Activated CD8-positive, alpha-beta memory T cell treated with anti-CD3 and anti-CD28 coated beads, Interleukin-2, amount 50 U/mL, for 1 hour (primary cell): ENCODE measurements around the gene TIGIT.
"Not testable (repeated sequence)": the region's sequence is repeated elsewhere in the genome, so short reads cannot be mapped to it uniquely, and the experiment has no call there.

Experiments used
- DNase-seq: peaks from one replicate; pipeline ENCODE4 v3.0.0-alpha.2; 2020; ENCODE audit errors: extremely low read depth

The TIGIT gene

DNA sequence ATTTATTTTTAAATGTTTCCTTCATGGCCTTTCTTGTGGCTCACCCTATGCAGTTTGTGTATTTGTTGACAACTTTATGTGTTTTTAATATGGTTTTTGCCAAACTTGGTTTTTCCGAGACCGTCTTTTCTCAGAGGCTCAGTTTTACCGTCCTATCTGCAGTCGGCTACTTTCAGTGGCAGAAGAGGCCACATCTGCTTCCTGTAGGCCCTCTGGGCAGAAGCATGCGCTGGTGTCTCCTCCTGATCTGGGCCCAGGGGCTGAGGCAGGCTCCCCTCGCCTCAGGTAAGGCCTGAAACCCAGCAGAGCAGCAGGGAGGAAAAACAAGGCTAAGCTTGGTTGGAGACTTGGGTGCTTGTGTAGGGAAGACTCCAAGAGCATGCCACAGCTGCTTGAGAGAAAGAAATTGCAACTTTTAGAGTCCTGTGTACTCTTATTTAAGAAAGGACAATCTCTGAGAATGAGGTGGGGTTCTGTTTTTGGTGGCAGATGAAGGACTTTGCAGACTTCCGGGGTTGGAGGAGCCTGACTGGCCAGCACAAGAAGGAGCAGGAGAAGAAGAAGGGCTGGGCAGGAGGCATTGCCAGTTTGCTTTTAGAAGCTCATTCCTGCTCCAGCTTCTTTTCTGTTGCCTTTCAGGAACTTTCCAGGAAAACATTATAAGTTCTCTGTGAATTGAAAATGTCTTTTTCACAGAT is at the start of gene TIGIT:
TSS of gene TIGIT (plus strand) at position 191 of the 698 bp plus-strand sequence. CDS start at position 225, 34 bp downstream.
- DNase-seq: no peak

DNA sequence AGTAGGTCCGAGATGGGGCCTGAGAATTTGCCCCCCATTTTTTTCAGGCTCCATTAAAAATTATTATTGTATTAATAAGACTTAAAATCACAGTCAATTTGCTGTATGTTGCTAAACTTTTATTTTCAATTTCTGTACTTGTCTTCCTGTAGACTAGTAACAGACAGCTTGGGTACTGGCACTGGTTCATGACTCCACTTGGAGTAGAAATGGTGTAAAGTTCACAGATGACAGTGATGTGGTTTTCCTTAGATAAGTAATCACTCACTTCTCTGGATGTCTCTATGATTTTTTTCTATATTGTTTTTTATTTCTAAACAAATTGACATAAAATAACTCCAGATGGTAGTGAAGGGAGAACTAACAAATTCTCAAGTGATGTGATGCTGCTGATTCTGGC is 40.9 kb upstream of the TIGIT start:
- DNase-seq: no peak

DNA sequence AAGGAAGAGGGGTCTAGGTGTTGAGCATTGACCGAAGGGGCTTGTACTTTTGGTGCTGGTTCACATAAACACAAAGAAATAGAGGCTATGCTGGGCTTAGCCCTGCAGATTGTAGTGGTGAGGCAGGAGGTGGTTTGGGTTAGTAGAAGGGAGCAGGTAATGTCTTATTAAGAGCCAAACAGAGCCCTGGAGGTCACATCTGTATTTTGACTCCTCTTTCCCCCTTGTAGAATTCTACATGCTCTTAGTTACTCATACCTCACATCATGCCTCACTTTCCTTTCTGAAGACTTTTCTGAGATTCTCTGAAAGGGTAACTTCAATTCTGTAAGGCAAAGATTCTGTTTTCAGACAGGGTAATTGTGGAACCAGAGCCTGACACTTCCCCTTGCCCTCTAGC is 40.3 kb upstream of the TIGIT start:
- no peak for DNase-seq

DNA sequence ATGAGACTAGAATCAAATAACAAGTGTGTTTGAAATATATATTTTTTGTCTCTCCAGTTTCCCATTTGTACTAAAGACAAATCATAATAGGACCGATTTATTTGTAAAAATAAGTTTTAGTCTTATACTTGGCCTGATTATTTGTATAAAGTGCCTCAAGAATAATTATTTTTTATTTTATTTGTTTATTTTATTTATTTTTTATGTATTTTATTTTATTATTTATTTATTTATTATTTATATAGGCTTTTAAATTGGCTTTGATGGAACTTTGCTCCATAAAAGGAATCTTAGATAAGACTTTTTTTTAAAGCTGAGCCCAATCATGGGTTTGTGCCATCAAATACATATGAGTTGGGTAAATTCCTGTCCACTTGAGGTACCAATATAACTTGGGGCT is 34.3 kb upstream of the TIGIT start:
- DNase-seq: no peak

DNA sequence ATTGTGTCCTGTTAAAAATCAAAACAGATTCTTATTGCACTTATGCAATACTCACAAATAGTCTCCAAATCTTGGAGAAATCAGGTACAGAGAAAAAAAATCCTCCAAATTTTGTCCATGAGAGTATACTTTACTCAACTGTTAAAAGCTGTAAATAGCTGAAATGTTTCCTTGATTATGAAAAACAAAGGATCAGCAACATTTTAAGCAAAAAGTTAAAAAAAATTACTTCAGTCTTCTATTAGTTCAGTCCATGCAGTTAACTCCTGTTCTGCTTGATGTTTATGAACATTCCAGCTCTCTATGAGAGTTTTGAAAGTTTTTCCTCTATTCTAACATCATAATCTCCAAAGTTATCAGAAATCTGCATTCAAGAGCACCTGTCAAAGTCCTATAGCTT is 33.7 kb upstream of the TIGIT start:
- no peak for DNase-seq

DNA sequence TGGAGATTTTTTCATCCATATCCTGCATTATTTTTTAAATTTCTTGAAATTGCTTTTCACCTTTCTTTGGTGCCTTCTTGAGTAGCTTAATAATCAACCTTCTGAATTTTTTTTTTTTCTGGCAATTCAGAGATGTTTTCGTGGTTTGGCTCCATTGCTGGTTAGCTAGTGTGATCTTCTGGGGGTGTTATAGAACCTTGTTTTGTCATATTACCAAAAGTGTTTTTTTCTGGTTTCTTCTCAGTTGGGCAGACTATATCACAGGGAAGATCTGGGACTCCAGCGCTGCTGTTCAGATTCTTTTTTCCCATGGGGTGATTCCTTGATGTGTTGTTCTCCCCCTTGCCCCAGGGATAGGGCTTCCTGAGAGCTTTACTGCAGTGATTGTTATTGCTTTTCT is 23.8 kb upstream of the TIGIT start:
- no peak for DNase-seq

DNA sequence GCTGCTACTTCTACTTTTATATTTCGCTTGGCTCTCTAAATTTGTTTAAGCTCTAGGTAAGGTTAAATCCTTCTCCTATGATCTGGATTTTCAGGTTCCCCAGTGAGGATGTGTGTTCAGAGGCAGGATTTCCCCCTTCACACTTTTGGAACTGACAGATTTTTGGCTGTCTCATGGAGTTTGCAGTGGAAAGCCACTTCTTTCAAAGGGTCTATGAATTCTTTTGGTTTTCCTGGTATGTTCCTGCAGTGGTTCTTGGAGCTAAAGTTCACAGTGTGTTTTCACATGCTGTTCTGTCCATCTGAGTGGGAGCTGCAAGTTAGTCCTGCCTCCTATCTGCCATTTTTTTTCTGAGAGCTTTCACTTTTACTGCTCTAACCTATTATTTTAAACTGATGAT is 21.6 kb upstream of the TIGIT start:
- DNase-seq: no peak

DNA sequence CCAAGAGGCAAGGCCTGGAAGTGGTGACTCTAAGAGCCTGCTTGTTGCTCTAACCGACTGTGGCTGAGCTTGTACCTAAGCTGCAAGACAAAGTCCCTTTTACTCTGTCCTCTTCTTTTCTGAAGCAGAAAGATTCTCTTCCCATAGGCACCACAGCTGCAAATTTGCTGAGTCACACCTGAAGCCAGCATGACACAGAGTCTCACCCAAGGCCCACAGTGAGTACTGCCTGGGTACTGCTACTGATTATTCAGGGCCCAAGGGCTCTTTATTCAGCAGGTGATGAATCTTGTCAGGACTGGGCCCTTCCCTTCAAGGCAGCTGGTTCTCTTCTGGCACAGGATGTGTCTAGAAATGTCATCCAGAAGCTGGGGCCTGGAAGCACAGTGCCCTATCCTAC is 18.9 kb upstream of the TIGIT start:
- DNase-seq: no peak

DNA sequence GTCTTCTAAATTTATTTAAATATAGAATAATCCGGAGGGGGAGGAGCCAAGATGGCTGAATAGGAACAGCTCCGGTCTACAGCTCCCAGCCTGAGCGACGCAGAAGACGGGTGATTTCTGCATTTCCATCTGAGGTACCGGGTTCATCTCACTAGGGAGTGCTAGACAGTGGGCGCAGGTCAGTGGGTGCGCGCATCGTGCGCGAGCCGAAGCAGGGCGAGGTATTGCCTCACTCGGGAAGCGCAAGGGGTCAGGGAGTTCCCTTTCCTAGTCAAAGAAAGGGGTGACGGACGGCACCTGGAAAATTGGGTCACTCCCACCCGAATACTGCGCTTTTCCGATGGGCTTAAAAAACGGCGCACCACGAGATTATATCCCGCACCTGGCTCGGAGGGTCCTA is 17.0 kb upstream of the TIGIT start:
- not testable (repeated sequence) for DNase-seq

DNA sequence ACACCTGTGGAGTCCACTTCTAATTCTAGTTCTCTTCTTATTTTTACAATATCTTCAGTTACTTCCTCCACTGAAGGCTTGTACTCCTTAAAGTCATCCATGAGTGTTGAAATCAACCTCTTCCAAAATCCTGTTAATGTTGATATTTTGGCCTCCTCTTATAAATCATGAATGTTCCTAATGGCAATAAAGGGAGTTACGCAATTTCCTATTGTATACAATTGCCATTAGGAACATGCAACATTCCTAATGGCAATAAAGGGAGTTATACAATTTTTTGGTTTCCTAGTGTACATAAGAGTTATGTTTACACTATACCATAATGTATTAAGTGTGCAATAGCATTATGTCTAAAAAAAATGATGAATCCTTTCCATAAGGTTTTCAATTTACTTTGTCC is 9.2 kb upstream of the TIGIT start:
- no peak for DNase-seq

DNA sequence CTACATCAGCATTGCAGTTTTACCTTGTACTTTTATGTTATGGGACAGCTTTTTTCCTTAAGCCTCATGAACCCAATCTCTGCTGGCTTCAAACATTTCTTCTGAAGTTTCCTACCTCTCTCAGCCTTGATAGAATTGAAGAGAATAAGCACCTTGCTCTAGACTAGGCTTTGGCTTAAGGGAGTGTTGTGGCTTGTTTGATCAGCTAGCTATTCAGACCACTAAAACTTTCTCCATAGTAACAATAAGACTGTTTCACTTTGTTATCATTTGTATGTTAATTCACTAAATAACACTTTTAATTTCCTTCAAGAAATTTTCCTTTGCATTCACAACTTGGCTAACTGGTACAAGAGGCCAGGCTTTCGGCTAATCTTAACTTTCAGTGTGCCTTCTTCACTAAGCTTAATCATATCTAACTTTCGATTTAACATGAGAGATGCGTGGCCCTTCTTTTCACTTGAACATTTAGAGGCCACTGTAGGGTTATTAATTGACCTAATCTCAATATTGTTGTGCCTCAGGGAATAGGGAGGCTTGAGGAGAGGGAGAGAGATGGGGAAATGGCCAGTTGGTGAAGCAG is 8.1 kb upstream of the TIGIT start:
- DNase-seq: no peak

DNA sequence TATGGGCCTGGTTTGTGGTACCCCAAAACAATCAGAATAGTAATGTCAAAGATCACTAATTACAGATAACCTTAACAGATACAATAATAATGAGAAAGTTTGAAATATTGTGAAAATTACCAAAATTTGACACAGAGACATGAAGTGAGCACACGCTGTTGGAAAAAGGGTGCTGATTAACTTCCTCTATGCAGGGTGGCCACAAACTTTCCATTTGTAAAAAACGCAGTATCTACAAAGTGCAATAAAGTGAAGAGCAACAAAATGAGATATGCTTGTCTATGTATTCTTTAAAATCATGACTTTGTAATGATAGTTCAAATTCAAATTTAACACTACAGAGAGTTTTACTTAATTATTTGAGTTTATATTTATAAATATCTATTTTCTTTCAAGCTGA is 7.6 kb upstream of the TIGIT start:
- DNase-seq: no peak

DNA sequence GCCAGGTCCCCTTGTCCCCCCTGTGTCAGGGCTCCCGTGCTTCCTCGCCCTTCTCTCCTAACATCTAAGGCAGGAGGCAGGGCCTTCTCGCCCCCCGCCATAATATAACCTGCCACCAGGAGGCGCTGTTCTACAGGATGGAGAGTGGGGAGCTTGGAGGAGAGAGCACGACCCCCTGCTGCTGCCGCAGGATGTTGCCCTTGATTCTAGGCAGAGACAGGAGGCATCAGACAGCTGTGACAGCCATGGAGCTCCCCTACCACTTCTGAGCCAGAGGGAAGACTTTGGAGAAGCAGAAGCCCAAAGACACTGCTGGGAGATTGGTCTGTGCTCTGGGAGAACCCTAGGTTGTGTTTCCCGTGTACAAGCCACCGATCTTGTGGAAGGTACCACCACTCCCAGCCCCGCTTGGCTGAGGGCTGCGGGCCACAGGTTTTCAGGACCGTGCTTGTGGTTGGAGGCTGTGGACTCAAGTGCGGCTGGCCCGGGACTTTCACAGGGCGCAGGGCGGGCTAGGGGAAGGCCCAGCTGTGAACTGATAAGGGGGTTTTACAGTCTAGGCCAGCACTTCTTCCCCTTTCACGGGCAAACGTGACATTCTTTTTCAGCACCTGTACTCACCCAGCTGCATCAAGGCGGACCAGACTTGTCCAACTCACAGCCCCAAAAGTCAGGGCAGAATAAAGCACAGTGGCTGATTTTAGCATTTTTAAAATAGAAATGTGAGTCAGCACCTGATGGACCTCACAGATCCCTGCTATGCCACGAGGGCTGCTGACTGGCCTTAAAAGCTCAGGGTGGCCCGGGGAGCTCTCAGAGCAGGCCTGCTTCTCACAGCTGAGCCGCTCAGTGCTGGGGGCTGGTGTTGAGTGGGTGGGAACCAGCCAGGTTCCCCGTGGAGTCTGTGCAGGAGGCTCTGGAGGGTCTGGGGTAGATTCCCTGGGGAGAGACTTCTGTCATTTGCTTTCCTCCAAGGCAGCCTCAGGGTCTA is 2.6 kb upstream of the TIGIT start:
- peak; percentile 72 for DNase-seq

DNA sequence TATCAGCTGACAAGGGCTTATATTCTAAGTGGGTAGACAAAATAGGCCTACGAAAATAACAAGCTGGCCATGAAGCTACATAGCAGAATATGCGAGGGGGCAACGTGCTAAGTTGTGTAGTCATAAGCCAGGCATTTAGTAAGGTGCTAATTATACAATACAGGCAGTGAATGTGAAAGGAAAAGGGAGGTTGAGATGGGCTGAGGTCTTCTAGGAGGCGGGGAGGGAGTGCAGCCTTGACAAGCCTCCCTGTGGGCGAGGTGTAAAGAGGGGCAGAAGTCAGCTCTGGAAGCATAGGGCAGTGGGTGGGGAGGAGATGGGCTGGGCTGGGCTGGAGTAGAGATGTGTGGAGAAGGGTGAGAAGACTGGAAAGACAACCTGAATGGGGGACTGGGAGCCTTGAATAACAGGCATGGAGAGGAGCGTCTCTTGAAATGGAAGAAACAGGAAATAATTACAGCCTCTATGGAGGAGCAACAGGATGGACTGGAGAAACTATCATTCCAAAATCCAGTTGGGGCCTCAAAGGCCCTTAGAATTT is 1.2 kb downstream of the TIGIT start:
- no peak for DNase-seq

DNA sequence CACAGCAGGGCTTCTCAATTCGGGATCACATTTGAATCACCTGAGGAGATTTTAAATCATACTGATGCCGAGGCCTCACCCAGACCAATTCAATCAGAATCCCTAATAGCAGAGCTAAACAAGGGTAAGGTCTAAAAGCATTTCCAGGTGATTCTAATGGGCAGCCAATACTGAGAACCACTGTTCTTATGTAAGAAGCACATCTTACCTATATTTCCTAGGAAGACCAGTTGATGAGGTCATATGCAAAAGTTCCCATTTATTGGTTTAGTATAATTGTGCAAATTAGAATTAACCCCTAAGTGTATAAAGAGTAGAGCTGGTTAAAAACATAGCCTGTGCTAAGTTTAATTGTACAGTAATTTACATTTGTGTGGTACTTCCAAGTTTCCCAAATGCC is 2.1 kb downstream of the TIGIT start:
- no peak for DNase-seq

DNA sequence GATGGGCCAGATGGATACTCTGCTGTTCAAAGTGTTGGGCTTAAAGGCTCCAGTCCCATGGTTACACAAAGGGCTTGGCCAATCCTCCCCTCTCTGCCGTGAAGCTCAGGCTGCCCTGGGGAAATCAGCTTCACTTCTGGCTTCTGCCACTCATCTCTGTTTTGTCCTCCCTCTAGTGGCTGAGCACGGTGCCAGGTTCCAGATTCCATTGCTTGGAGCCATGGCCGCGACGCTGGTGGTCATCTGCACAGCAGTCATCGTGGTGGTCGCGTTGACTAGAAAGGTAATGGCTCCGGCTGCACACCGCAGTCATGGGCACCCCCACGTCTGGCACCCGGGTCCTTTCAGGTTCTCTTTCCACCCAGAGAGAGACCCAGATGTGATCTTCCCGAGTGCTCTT is 5.6 kb downstream of the TIGIT start:
- DNase-seq: no peak

DNA sequence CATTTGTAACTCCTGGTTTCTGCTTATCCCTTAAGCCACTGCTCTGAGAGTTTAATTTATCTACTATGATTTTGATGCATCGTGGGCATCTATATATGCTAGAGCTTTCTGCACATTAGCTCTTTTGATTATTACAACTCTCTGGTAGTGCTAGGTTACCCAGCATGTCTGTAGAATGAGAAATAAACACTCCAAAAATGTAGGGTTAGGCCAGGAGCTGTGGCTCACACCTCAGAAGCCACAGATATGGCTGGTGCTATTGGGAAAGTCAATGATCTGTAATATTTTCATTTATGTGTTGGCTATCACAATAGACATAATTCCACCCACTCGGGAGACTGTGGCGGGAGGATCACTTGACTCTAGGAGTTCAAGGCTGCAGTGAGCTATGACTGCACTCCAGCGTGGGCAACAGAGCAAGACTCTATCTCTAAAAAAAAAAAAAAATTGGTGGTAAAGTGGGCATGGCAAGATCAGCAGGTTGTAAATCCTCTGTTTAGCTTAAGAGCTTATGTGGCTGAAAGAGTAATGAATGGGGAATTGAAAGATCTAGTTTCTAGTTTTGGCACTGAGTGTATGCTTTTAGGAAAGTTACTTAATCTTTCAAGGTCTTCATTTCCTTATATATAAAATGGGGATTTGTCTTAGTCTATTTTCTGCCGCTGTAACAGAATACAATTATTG is 6.3 kb downstream of the TIGIT start:
- no peak for DNase-seq

DNA sequence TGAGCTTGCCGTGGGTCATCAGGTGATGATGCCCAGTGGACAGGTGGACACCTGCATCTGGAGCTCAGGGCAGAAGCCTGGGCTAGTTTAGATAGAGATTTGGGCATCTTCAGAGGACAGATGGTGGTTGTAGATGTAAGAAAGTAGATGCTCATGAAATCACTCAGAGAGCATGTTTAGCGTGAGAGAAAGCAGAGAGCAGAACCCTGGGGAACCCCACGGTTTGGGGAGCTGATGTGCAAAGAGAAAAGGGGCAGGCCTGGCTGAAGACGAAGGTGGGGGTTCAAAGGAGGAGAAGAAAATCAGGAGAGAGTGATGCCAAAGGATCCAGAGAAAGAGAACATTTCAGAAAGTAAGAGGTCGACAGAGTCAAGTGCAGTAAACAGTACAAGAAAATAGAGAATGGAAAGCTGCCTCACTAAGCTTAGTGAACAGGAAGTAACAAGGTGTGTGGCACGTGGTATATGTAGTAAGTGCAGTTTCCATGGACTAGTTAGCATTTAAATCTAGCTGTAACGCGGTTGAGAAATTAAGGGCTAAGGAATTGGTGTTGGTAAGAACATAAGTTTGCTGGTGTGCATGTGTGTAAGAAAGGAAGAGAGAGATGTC is 13.5 kb downstream of the TIGIT start:
- DNase-seq: no peak

DNA sequence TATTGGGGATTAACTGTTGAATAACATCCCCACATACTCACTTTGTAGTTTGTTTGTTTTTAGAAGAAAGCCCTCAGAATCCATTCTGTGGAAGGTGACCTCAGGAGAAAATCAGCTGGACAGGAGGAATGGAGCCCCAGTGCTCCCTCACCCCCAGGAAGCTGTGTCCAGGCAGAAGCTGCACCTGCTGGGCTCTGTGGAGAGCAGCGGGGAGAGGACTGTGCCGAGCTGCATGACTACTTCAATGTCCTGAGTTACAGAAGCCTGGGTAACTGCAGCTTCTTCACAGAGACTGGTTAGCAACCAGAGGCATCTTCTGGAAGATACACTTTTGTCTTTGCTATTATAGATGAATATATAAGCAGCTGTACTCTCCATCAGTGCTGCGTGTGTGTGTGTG is 14.0 kb downstream of the TIGIT start:
- no peak for DNase-seq

DNA sequence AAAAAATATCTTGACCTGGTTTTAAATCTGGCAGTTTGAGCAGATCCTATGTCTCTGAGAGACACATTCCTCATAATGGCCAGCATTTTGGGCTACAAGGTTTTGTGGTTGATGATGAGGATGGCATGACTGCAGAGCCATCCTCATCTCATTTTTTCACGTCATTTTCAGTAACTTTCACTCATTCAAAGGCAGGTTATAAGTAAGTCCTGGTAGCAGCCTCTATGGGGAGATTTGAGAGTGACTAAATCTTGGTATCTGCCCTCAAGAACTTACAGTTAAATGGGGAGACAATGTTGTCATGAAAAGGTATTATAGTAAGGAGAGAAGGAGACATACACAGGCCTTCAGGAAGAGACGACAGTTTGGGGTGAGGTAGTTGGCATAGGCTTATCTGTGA is 14.5 kb downstream of the TIGIT start:
- DNase-seq: no peak

DNA sequence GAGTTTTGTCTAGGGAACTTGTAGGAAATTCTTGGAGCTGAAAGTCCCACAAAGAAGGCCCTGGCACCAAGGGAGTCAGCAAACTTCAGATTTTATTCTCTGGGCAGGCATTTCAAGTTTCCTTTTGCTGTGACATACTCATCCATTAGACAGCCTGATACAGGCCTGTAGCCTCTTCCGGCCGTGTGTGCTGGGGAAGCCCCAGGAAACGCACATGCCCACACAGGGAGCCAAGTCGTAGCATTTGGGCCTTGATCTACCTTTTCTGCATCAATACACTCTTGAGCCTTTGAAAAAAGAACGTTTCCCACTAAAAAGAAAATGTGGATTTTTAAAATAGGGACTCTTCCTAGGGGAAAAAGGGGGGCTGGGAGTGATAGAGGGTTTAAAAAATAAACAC is 15.0 kb downstream of the TIGIT start:
- DNase-seq: no peak
